ENCODE data around the gene CNTN5. TPM values are rescaled to one million over a fixed set of nuclear protein-coding genes. Genes with fewer than 3 reads are reported as not detected.

Gene CNTN5
- total RNA-seq, 4 donors from 2014 or later: 0.16 TPM; not detected in 3

DNA sequence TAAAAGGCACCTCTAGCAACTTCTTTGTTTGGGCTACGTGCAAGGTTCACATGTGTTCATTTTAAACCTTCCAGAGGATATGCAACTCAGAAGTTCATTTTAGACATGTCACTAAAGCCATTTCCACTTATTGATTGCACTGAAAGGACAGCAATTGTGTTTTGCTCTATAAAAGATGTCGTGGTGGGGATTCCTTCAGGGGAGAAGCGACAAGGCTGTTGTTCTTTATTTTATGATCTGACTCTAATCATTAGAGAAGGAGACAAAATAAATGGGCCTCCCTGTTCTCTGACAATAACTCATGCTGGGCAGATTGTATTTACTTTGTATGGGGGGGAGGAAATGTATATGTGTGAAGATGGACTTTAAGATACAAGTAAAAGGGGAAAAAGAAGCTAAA, 1296.2 kb downstream of the CNTN5 start:
- Histone ChIP-seq H3K36me3 (no peaks in the 10 kb centered on the region), H3K4me1 (no peaks in the 10 kb centered on the region), H3K4me3 (no peak overlapping the region), H3K9me3 (no peaks in the 10 kb centered on the region), H3K27me3 (no peaks in the 10 kb centered on the region), H3K27ac (no peak overlapping the region)
- intact Hi-C loops (cut with DNase I; ENCODE audit: low total_unique reads): no loop called here
- TF ChIP-seq POLR2A (IDR thresholded peaks at IDR 0.05): no peak
- TF ChIP-seq, protein P1, sequence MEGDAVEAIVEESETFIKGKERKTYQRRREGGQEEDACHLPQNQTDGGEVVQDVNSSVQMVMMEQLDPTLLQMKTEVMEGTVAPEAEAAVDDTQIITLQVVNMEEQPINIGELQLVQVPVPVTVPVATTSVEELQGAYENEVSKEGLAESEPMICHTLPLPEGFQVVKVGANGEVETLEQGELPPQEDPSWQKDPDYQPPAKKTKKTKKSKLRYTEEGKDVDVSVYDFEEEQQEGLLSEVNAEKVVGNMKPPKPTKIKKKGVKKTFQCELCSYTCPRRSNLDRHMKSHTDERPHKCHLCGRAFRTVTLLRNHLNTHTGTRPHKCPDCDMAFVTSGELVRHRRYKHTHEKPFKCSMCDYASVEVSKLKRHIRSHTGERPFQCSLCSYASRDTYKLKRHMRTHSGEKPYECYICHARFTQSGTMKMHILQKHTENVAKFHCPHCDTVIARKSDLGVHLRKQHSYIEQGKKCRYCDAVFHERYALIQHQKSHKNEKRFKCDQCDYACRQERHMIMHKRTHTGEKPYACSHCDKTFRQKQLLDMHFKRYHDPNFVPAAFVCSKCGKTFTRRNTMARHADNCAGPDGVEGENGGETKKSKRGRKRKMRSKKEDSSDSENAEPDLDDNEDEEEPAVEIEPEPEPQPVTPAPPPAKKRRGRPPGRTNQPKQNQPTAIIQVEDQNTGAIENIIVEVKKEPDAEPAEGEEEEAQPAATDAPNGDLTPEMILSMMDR (IDR thresholded peaks at IDR 0.05 in 4 of 5, conservative IDR thresholded peaks at IDR 0.05 in 1 of 5): no peak
- DNase-seq (no peak), ATAC-seq (no peak)
- in situ Hi-C loops (cut with MboI; ENCODE audit: low sequenced_read_pairs in 4 of 4): no loop called here

DNA sequence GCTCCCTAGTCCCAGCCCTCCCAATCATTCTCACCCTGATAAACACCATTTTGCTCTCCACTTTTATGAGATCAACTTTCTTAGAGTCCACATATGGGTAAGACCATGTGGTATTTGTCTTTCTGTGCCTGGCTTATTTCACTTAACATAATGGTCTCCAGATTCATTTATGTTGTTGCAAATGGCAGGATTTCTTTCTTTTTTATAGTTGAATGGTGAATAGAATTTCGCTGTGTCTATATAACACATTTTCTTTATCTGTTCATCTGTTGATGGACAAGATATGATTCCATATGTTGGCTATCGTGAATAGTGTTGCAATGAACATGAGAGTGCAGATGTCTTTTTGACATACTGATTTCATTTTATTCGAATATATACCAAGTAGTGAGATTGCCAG, 1298.9 kb downstream of the CNTN5 start:
- H3K4me3 ChIP-seq: no peak overlapping the region
- TF ChIP-seq, protein P1 (IDR thresholded peaks at IDR 0.05 in 4 of 5, conservative IDR thresholded peaks at IDR 0.05 in 1 of 5): no peak
- no peak for TF ChIP-seq POLR2A (IDR thresholded peaks at IDR 0.05)
- H3K27me3 ChIP-seq: no peaks in the 10 kb centered on the region
- DNase-seq: no peak
- no peaks in the 10 kb centered on the region for H3K4me1 ChIP-seq
- ATAC-seq: no peak
- H3K9me3 ChIP-seq: no peaks in the 10 kb centered on the region
- in situ Hi-C loops (cut with MboI; ENCODE audit: low sequenced_read_pairs in 4 of 4) (no loop called here), intact Hi-C loops (cut with DNase I; ENCODE audit: low total_unique reads) (no loop called here)
- H3K36me3 ChIP-seq: no peaks in the 10 kb centered on the region
- H3K27ac ChIP-seq: no peak overlapping the region

DNA sequence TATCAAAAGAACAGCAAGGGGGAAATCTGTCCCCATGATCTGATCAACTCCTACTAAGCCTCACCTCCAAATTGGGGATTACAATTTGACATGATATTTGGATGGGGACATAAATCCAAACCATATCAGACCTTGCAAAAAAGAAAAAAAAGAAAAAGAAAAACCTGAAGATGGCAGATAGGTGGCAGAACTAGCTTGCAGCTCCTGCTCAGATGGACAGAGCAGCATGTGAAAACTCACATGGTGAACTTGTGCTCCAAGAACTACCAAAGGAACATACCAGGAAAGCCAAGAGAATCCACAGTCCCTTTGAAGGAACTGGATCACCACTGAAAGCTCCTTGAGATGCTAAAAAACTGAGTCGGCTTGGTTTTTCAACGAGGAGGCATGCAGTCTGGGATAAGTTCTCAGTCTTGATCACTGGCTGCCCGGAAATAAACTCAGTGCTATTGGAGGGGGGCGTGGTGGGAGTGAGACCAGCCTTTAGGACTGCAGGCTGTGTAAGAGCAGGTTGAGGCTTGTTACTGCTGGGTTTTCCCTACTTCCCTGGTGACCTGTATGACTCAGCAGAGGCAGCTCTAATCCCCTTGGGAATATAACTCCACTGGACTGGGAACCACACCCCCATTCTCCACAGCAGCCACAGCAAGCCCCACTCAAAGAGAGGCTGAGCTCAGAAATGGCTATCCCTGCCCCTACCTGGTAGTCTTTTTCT, 1308.0 kb downstream of the CNTN5 start:
- ATAC-seq: no peak
- Histone ChIP-seq H3K27ac (no peak overlapping the region), H3K36me3 (no peaks in the 10 kb centered on the region), H3K9me3 (no peaks in the 10 kb centered on the region), H3K4me3 (no peak overlapping the region), H3K4me1 (no peaks in the 10 kb centered on the region), H3K27me3 (no peaks in the 10 kb centered on the region)
- no peak for DNase-seq
- in situ Hi-C loops (cut with MboI; ENCODE audit: low sequenced_read_pairs in 4 of 4) (no loop called here), intact Hi-C loops (cut with DNase I; ENCODE audit: low total_unique reads) (no loop called here)
- TF ChIP-seq, protein P1 (IDR thresholded peaks at IDR 0.05 in 4 of 5, conservative IDR thresholded peaks at IDR 0.05 in 1 of 5): no peak
- no peak for TF ChIP-seq POLR2A (IDR thresholded peaks at IDR 0.05)

- in situ Hi-C loops (cut with MboI; ENCODE audit: low sequenced_read_pairs in 4 of 4) (no loop called here), intact Hi-C loops (cut with DNase I; ENCODE audit: low total_unique reads) (no loop called here)
- Histone ChIP-seq H3K36me3 (no peaks in the 10 kb centered on the region), H3K27ac (no peak overlapping the region), H3K4me3 (no peak overlapping the region), H3K9me3 (no peaks in the 10 kb centered on the region), H3K27me3 (no peaks in the 10 kb centered on the region), H3K4me1 (no peaks in the 10 kb centered on the region)
- no peak for TF ChIP-seq POLR2A (IDR thresholded peaks at IDR 0.05)
- TF ChIP-seq, protein P1 (IDR thresholded peaks at IDR 0.05 in 4 of 5, conservative IDR thresholded peaks at IDR 0.05 in 1 of 5): no peak
- DNase-seq: no peak
- no peak for ATAC-seq
These were observed 1308.6 kb downstream of the CNTN5 start for GRCh38 chr11:100329352-100329751.

DNA sequence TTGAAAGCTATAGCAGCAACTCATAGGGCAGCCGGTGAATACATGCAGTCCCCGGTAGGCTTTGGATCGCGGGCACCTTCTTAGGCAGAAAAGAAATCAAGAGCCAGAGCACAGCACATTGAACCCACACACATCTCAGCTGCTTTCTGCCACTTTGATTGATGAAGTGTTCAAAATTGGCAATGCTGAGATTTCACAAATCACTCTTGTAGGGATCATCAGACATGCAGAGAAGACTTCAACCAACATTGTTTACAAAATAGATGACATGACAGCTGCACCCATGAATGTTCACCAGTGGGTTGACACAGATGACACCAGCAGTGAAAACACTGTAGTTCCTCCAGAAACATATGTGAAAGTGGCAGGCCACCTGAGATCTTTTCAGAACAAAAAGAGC, 1316.1 kb downstream of the CNTN5 start:
- Histone ChIP-seq H3K9me3 (no peaks in the 10 kb centered on the region), H3K27ac (no peak overlapping the region), H3K27me3 (no peaks in the 10 kb centered on the region), H3K4me1 (no peaks in the 10 kb centered on the region), H3K36me3 (no peaks in the 10 kb centered on the region), H3K4me3 (no peak overlapping the region)
- in situ Hi-C loops (cut with MboI; ENCODE audit: low sequenced_read_pairs in 4 of 4) (no loop called here), intact Hi-C loops (cut with DNase I; ENCODE audit: low total_unique reads) (no loop called here)
- ATAC-seq (no peak), DNase-seq (no peak)
- TF ChIP-seq POLR2A (IDR thresholded peaks at IDR 0.05): no peak
- TF ChIP-seq, protein P1 (IDR thresholded peaks at IDR 0.05 in 4 of 5, conservative IDR thresholded peaks at IDR 0.05 in 1 of 5): no peak

Data from gastrocnemius medialis (tissue), 4 donors.